HG02938 (cell line): ENCODE results near the gene KDM2B.

Experiments
- ATAC-seq: cut with Tn5 transposase; IDR thresholded peaks from one replicate; pipeline ENCODE4 v1.9.1; 2021; ENCODE audit warnings: mild to moderate bottlenecking, moderate library complexity; ENCODE audit not compliant: unreplicated experiment

The KDM2B gene

GRCh38 chr12:121466794-121467637, 113.8 kb downstream of the KDM2B start:
- ATAC-seq = peak; percentile 70

- ATAC-seq = peak; percentile 18
Observed at GRCh38 chr12:121465921-121466793, 114.7 kb downstream of the KDM2B start.

DNA sequence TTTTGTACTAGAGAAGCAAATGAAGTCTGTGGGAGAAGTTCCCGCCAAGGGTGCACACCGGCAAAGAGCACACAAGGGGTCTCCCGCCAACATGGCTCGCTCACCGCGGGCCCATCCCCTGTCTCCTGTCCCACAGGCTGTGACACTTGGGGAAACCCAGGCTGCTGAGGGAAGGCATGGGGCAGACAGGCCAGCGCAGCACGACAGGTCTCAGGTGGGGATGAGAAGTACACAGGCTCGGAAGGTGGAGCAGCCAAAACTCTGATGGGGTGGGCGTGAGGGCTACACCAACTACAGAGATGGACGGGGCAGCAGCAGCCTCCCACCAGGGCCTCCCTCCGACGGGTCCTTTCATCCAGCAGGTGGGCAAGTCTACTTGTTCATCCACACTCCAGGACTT, 116.5 kb downstream of the KDM2B start:
- ATAC-seq = no peak

- ATAC-seq = no peak
Observed at GRCh38 chr12:121461048-121461447, 119.8 kb downstream of the KDM2B start.

GRCh38 chr12:121456551-121456950, 124.3 kb downstream of the KDM2B start:
- ATAC-seq = no peak

GRCh38 chr12:121455766-121456420, 124.9 kb downstream of the KDM2B start:
- no peak for ATAC-seq

GRCh38 chr12:121454921-121455320, 125.9 kb downstream of the KDM2B start:
- ATAC-seq = no peak

DNA sequence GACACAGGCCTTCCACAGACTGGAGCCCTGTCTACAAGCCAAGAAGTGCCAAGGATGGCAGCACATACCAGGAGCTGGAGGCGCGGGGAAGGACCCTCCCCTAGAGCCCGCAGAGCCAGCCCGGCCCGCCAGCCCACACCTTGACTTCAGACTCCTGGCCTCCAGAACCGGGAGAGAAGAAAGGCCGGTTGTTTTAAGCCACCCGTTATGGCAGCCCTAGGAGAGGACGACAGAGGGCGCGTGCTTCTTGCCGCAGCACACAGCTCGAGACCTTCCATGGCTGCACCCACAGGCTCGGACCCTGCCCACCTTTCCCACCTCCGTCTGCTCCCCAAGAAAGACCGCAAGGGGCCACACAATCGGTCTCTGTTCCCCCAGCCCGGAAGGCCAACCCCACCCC, 127.2 kb downstream of the KDM2B start:
- no peak for ATAC-seq

DNA sequence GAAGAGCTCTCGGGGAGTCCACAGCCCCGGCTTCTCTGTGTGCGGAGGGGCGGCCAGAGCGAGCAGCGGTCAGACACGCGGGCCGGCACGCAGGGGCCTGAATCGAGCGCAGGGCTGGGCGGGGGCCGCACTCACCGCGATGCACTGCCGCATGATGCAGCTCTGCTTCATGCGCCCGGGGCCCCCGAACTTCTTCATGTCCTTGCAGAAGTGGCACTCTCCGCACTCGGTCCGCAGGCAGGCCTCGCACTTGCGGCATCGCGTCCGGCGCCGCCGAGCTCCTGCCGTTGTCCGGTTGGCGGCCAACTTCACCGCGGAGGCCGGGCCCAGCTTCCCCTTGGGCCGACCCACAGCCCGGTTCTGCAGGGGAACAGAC, 127.8 kb downstream of the KDM2B start:
- ATAC-seq = no peak

GRCh38 chr12:121452340-121452984, 128.4 kb downstream of the KDM2B start:
- ATAC-seq = no peak

GRCh38 chr12:121451961-121452339, 128.9 kb downstream of the KDM2B start:
- ATAC-seq = no peak

DNA sequence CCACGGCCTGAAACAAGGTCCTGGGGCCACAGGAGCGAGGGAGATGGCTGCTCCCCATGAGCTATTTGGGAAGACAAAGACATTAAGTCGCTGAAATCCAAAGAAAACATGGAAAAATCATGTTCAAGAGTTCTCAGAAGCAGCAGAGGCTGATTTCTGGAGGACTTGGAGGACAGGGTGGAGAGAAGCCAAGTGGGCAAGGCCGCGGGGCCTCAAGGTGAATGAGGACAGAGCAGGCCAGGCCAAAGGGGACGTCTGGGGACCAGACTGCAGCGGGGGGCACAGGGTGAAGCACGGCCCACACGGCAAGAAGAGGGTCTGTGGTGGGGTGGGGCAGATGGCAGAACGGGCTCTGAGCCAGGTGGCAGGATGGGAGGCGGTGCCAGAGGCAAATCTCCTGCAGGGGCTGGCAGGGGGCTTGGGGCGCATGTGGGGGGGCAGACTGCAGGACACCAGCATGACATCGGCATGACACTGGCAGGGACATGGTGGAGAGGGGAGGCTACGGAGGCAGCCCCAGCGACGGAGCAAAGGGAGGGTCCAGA, 132.0 kb downstream of the KDM2B start:
- ATAC-seq = no peak

GRCh38 chr12:121446750-121447149, 134.1 kb downstream of the KDM2B start:
- no peak for ATAC-seq

DNA sequence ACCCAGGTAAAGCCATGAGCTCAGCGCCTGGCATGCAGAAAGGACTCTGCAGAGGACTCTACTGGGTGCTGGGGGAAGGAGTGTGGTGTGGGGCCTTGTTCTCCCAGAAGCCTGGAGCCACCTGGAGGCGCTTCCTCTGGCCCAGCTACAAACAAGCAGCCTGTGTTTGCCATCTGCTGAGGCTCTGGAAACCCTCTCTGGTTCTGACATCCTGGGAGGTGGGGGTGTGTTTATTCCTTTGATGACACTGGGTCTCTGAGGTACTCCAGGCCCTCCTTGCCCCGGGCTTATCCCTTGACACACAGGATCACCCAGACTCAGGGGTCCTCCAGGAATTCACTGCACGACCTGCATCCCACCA, 136.0 kb downstream of the KDM2B start:
- ATAC-seq = no peak

DNA sequence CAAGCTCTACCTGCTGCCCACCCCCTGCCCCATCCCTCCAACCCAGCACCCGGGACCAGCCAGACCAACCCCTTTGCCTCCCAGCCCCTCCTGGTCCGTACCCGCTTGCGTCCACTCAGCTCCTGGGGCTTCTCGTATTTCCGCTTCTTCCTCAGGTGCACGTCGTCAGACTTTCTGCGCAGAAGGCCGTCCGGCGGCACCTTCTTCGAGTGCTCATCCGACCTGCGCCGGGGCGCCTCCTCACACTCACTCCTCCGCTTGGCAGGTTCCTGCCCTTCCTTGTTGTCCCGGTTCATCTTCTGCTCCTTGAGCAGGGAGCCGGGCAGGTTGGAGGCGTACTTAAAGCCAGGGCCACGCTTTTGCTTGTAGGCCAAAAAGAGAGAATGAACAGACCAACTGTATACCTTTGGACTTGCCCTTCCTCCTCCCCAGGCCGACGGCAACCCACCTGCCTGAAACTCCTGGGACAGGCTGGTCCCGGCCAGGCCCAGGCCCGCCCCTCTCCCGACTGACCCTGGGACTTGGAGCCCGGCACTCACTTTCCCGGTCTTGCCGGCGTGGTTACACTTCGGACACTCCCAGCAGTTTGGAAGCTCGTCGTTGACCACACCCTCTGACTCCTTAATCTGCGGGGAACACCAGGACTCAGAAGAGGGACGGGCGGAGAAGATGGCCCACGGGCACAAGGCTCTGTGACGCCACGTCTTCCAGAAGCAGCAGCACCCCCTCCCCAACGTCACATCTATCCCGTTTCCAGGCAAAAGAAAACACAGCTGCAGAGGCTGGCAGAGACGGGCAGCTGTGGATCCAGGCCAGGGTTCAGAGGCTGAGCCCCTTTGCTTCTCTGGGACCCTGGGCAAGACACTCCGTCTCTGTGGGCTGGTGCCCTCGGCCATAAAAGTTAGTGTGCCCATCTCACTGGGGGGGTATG, 136.6 kb downstream of the KDM2B start:
- ATAC-seq = no peak

- ATAC-seq = no peak
Observed at GRCh38 chr12:121443193-121443870, 137.5 kb downstream of the KDM2B start.

GRCh38 chr12:121442028-121442948, 138.5 kb downstream of the KDM2B start:
- no peak for ATAC-seq

- no peak for ATAC-seq
Observed at GRCh38 chr12:121441555-121441954, 139.3 kb downstream of the KDM2B start.
